SK-N-SH (cell line): Measurements from ENCODE around the gene NCAM2. TPM values are rescaled to one million over a fixed set of nuclear protein-coding genes. Genes with fewer than 3 reads are reported as not detected.

Experiments
- CTCF ChIA-PET: fragments of 300-600, 350-600 bp; formaldehyde crosslinking; extraction: SDS; loops from one replicate; lab custom pipeline; 2021; lab: Yijun Ruan, JAX
- POLR2A ChIA-PET: fragments of 350-600 bp; sonication (Branson Sonifier 250); formaldehyde crosslinking; extraction: SDS; loops from one replicate; lab custom pipeline; 2020; ENCODE audit warnings: antibody characterized with exemption, inconsistent platforms; lab: Yijun Ruan, JAX
- DNase-seq: peaks from one replicate; pipeline ENCODE4 v3.0.0; 2012
- H2AFZ ChIP-seq: fragments of 200-600 bp; sonication (generic); 2 replicates; pipeline ENCODE4 v1.8.1; 2016; ENCODE audit warnings: antibody characterized with exemption, mild to moderate bottlenecking, low read depth
- H3F3A ChIP-seq: fragments of 200-600 bp; sonication (generic); replicated peaks from 2 replicates; pipeline ENCODE3; 2016; ENCODE audit warnings: antibody characterized with exemption, mild to moderate bottlenecking; ENCODE audit not compliant: insufficient read depth
- H3K27ac ChIP-seq, 2 experiments: fragments of 200-500 bp in 1 of 2; fragments of 200-600 bp in 1 of 2; sonication (Bioruptor generic) in 1 of 2; sonication (generic), shearing (Covaris generic) in 1 of 2; 2 replicates each; pipeline versions ENCODE4 v1.5.1 to v1.6.1; 2014 to 2016; ENCODE audit warnings: low read depth in 2 of 2, inconsistent platforms in 1 of 2, low read length in 1 of 2, mild to moderate bottlenecking in 1 of 2, mixed read lengths in 1 of 2
- H3K27me3 ChIP-seq: fragments of 200-600 bp; sonication (generic), shearing (Covaris generic); 2 replicates; pipeline ENCODE4 v1.6.1; 2016; ENCODE audit warnings: mixed run types; ENCODE audit not compliant: insufficient read depth
- H3K36me3 ChIP-seq, 2 experiments: fragments of 200-500 bp in 1 of 2; fragments of 200-600 bp in 1 of 2; sonication (Bioruptor generic) in 1 of 2; sonication (generic) in 1 of 2; replicated peaks in 1 of 2; 2 replicates each; pipeline versions ENCODE3 to v1.5.1; 2014 to 2016; ENCODE audit warnings: low read length in 1 of 2, mild to moderate bottlenecking in 1 of 2; ENCODE audit not compliant: insufficient read depth in 2 of 2, control insufficient read depth in 1 of 2
- H3K4me1 ChIP-seq, 2 experiments: fragments of 200-500 bp in 1 of 2; fragments of 200-600 bp in 1 of 2; sonication (Bioruptor generic) in 1 of 2; sonication (generic), shearing (Covaris generic) in 1 of 2; 2 replicates each; pipeline versions ENCODE4 v1.5.1 to v1.6.1; 2014 to 2016; ENCODE audit warnings: low read depth in 1 of 2, low read length in 1 of 2, mixed run types in 1 of 2; ENCODE audit not compliant: insufficient read depth in 2 of 2, control insufficient read depth in 1 of 2
- H3K4me2 ChIP-seq: fragments of 200-600 bp; sonication (generic), shearing (Covaris generic); 2 replicates; pipeline ENCODE4 v1.6.1; 2017; ENCODE audit warnings: mixed run types
- H3K4me3 ChIP-seq, 2 experiments: fragments of 200-500 bp in 1 of 2; fragments of 200-600 bp in 1 of 2; sonication (Bioruptor generic) in 1 of 2; sonication (generic), shearing (Covaris generic) in 1 of 2; 2 replicates each; pipeline versions ENCODE4 v1.5.1 to v1.8.1; 2014 to 2016; ENCODE audit warnings: low read depth in 2 of 2, inconsistent platforms in 1 of 2, low read length in 1 of 2, mild to moderate bottlenecking in 1 of 2, mixed read lengths in 1 of 2, moderate library complexity in 1 of 2
- H3K79me2 ChIP-seq: fragments of 200-600 bp; sonication (generic); 2 replicates; pipeline ENCODE4 v1.8.1; 2017; ENCODE audit warnings: mild to moderate bottlenecking; ENCODE audit not compliant: insufficient read depth
- H3K9ac ChIP-seq: fragments of 200-600 bp; sonication (generic); 2 replicates; pipeline ENCODE4 v1.6.1; 2017; ENCODE audit warnings: mixed run types
- H3K9me2 ChIP-seq: fragments of 200-600 bp; sonication (generic); 2 replicates; pipeline ENCODE4 v1.6.1; 2017; ENCODE audit warnings: mixed run types
- H3K9me3 ChIP-seq: fragments of 200-600 bp; sonication (generic); 2 replicates; pipeline ENCODE4 v1.6.1; 2017; ENCODE audit warnings: mixed run types, mild to moderate bottlenecking, moderate library complexity
- H4K20me1 ChIP-seq: fragments of 200-600 bp; sonication (generic); 2 replicates; pipeline ENCODE4 v1.6.1; 2017; ENCODE audit warnings: mild to moderate bottlenecking, mixed run types; ENCODE audit not compliant: insufficient read depth
- EZH2phosphoT487 ChIP-seq: fragments of 200-600 bp; sonication (generic); IDR thresholded peaks from 2 replicates; pipeline ENCODE4 v1.6.1; 2017; ENCODE audit warnings: low read depth, mixed run types, mild to moderate bottlenecking, antibody characterized with exemption, moderate library complexity, borderline replicate concordance
- FOSL2 ChIP-seq: IDR thresholded peaks from 2 replicates; pipeline ENCODE4 v1.4.0; 2012; ENCODE audit warnings: low read depth, mild to moderate bottlenecking, moderate library complexity, borderline replicate concordance
- FOXJ3 ChIP-seq: sonication (generic); formaldehyde crosslinking; IDR thresholded peaks from 2 replicates; pipeline ENCODE4 v1.5.1; 2020; ENCODE audit warnings: mild to moderate bottlenecking, missing genetic modification reagents
- FOXM1 ChIP-seq: IDR thresholded peaks from 2 replicates; pipeline ENCODE4 v1.4.0; 2012; ENCODE audit warnings: low read depth, mild to moderate bottlenecking
- GATA2 ChIP-seq: sonication (generic); formaldehyde crosslinking; IDR thresholded peaks from 2 replicates; pipeline ENCODE4 v1.5.0; 2020; ENCODE audit warnings: mild to moderate bottlenecking, missing genetic modification reagents
- NFIC ChIP-seq: IDR thresholded peaks from 2 replicates; pipeline ENCODE4 v1.4.0; 2012; ENCODE audit warnings: borderline replicate concordance
- NRF1 ChIP-seq: IDR thresholded peaks from 2 replicates; pipeline ENCODE4 v1.6.1; 2012; ENCODE audit warnings: low read depth, mild to moderate bottlenecking, low read length
- POLR2AphosphoS5 ChIP-seq: IDR thresholded peaks from 2 replicates; pipeline ENCODE4 v1.6.1; 2012; ENCODE audit warnings: low read depth, low read length
- RCOR1 ChIP-seq: fragments of 150-350 bp; IDR thresholded peaks from 2 replicates; pipeline ENCODE4 v1.6.1; 2017; ENCODE audit warnings: antibody characterized with exemption, low read length
- RFX5 ChIP-seq: IDR thresholded peaks from 2 replicates; pipeline ENCODE4 v1.6.1; 2012; ENCODE audit warnings: mild to moderate bottlenecking, improper control_type of control experiment, low read length
- RXRA ChIP-seq: IDR thresholded peaks from 2 replicates; pipeline ENCODE4 v1.4.0; 2012; ENCODE audit warnings: low read depth, mild to moderate bottlenecking, borderline replicate concordance
- SIN3A ChIP-seq: IDR thresholded peaks from 2 replicates; pipeline ENCODE4 v1.6.1; 2012; ENCODE audit warnings: low read depth, mild to moderate bottlenecking, low read length, moderate library complexity, borderline replicate concordance
- SMC3 ChIP-seq: IDR thresholded peaks from 2 replicates; pipeline ENCODE4 v1.6.1; 2012; ENCODE audit warnings: low read depth, low read length, improper control_type of control experiment
- TEAD4 ChIP-seq: IDR thresholded peaks from 2 replicates; pipeline ENCODE4 v1.4.0; 2012; ENCODE audit warnings: mild to moderate bottlenecking, borderline replicate concordance; ENCODE audit not compliant: insufficient read depth
- YY1 ChIP-seq: IDR thresholded peaks from 2 replicates; pipeline ENCODE4 v1.4.0; 2012; ENCODE audit warnings: low read depth, mild to moderate bottlenecking
- WGBS: methylation state at CpG from one replicate; pipeline ENCODE4 v1.1.6; 2017; ENCODE audit warnings: low lambda C conversion rate; 5-methylcytosine and 5-hydroxymethylcytosine counted together
- polyA plus RNA-seq, 3 experiments: library from polyadenylated mRNA; depleted of rRNA; stranded (reverse); fragments of >200 nt; gene quantifications; 2 replicates each; pipeline ENCODE4 v1.2.3, GENCODE V29; 2012
- TF ChIP-seq, protein P1 (sequence below): IDR thresholded peaks from 2 replicates; pipeline ENCODE4 v1.6.1; 2012; ENCODE audit warnings: mild to moderate bottlenecking, low read depth, low read length, moderate library complexity

The NCAM2 gene
- polyA plus RNA-seq, 1 of the 3 experiments (the other 2 are of a cell fraction): 2.1 TPM

DNA sequence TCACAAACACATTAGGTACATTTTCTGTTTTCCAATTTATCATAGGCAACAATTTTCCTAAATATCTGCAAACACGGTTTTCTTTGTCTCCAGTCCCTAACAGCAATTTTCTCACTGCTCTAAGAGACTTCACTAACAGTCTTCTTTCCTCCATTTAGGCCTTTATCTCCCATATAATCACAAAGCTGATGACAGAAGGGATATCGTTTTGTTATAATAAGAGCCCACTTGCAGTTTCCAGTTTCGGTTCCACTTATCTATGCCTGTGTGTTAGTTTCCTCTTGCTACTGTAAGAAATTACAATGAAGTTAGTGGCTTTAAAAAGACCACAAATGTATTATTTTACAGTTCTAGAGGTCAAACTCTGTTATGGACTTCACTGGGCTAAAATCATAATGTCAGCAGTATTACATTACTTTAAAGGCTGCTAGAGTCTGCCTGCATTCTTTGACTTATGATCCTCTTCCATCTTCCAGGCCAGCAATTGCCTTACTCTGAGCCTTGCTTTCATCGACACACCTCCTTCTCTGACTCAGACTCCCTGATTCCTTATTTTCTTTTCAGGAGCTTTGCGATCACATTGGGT, 549.3 kb downstream of the NCAM2 start (continued):
- TF ChIP-seq NFIC: no peak
- TF ChIP-seq, all 33 proteins: peak for 0

DNA sequence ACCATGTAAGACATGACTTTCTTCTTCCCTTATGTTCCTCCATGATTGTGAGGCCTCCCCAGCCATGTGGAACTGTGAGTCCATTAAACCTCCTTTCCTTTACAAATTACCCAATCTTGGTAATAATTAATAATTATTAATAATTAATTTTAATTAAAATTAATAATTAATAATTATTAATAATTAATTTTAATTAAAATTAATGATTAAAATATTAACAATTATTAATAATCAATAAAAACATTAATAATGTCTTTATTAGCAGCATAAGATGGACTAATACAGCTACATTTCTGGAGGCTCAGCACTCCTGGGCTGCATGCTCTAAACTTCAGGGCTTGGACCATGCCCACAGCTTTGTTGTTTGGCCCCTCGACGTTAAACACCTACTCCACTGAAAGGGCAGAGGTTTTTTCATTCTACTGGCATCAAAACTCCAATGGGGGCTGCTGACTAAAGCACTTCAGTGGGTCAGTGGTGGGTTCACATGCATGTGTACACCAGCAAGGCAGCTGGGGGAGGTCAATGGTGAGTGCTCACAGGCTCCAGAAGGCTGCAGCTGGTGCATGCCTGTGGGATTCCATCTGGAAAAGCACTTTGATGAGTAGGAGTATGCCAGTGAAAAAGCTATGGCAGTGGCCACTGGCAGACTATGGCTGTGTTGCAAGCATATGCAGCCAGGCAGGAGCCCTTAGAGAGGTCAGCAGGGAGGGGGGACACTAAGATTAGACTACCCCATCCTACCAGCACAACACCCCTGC, 561.3 kb downstream of the NCAM2 start:
- Histone ChIP-seq H3K4me1 (no peaks in the 10 kb centered on the region), H3K4me3 (no peak overlapping the region), H2AFZ (no peak overlapping the region), H3K9me3 (no peaks in the 10 kb centered on the region), H3F3A (no peaks in the 10 kb centered on the region), H3K4me2 (no peak overlapping the region), H3K79me2 (no peaks in the 10 kb centered on the region), H3K36me3 (no peaks in the 10 kb centered on the region), H3K27ac (no peak overlapping the region), H4K20me1 (no peaks in the 10 kb centered on the region), H3K9ac (no peak overlapping the region), H3K27me3 (no peaks in the 10 kb centered on the region), H3K9me2 (no peaks in the 10 kb centered on the region)
- CTCF ChIA-PET: interaction anchor here (1.2 kb wide), 1 partner anchor 11 kb away, joined by 3 read pairs; no protein-coding TSS in a partner anchor
- no peak for DNase-seq
- POLR2A ChIA-PET: no interaction called here
- whole genome bisulfite sequencing: 29% methylated on average over 2 of the region's 2 CpGs
- TF ChIP-seq, protein P1, sequence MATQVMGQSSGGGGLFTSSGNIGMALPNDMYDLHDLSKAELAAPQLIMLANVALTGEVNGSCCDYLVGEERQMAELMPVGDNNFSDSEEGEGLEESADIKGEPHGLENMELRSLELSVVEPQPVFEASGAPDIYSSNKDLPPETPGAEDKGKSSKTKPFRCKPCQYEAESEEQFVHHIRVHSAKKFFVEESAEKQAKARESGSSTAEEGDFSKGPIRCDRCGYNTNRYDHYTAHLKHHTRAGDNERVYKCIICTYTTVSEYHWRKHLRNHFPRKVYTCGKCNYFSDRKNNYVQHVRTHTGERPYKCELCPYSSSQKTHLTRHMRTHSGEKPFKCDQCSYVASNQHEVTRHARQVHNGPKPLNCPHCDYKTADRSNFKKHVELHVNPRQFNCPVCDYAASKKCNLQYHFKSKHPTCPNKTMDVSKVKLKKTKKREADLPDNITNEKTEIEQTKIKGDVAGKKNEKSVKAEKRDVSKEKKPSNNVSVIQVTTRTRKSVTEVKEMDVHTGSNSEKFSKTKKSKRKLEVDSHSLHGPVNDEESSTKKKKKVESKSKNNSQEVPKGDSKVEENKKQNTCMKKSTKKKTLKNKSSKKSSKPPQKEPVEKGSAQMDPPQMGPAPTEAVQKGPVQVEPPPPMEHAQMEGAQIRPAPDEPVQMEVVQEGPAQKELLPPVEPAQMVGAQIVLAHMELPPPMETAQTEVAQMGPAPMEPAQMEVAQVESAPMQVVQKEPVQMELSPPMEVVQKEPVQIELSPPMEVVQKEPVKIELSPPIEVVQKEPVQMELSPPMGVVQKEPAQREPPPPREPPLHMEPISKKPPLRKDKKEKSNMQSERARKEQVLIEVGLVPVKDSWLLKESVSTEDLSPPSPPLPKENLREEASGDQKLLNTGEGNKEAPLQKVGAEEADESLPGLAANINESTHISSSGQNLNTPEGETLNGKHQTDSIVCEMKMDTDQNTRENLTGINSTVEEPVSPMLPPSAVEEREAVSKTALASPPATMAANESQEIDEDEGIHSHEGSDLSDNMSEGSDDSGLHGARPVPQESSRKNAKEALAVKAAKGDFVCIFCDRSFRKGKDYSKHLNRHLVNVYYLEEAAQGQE: no peak
- no peak for TF ChIP-seq NFIC
- no peak for TF ChIP-seq YY1
- no peak for TF ChIP-seq FOXM1
- TF ChIP-seq SIN3A: no peak
- TF ChIP-seq RFX5: no peak
- TF ChIP-seq NRF1: no peak
- TF ChIP-seq FOXJ3 (CRISPR knock-in tag): no peak
- TF ChIP-seq RCOR1: no peak
- TF ChIP-seq TEAD4: no peak
- no peak for TF ChIP-seq EZH2phosphoT487
- TF ChIP-seq POLR2AphosphoS5: no peak
- TF ChIP-seq FOSL2: no peak
- no peak for TF ChIP-seq RXRA
- TF ChIP-seq GATA2 (CRISPR knock-in tag): no peak
- no peak for TF ChIP-seq SMC3
